HG03045 (cell line): ENCODE data around the gene TSPOAP1.

Experiments used
- ATAC-seq: cut with Tn5 transposase; IDR thresholded peaks from one replicate; pipeline ENCODE4 v1.9.1; 2021; ENCODE audit warnings: mild to moderate bottlenecking, moderate library complexity; ENCODE audit not compliant: unreplicated experiment

TSPOAP1 gene

GRCh38 chr17:58330997-58331814, 2.6 kb upstream of the TSPOAP1 start:
- ATAC-seq: no peak

GRCh38 chr17:58330538-58330996, 2.0 kb upstream of the TSPOAP1 start:
- no peak for ATAC-seq

GRCh38 chr17:58329810-58330537, 1.4 kb upstream of the TSPOAP1 start:
- ATAC-seq: no peak

- peak; percentile 32 for ATAC-seq
Observed at GRCh38 chr17:58329035-58329809, 627 bp upstream of the TSPOAP1 start.

GRCh38 chr17:58327363-58328194, 1.0 kb downstream of the TSPOAP1 start:
- no peak for ATAC-seq

- ATAC-seq: no peak
Observed at GRCh38 chr17:58326609-58327362, 1.8 kb downstream of the TSPOAP1 start.

GRCh38 chr17:58325976-58326468, 2.6 kb downstream of the TSPOAP1 start:
- no peak for ATAC-seq

GRCh38 chr17:58325289-58325726, 3.3 kb downstream of the TSPOAP1 start:
- no peak for ATAC-seq

- no peak for ATAC-seq
Observed at GRCh38 chr17:58324409-58325288, 3.9 kb downstream of the TSPOAP1 start.

- ATAC-seq: no peak
Observed at GRCh38 chr17:58324056-58324408, 4.6 kb downstream of the TSPOAP1 start.

GRCh38 chr17:58323366-58324055, 5.1 kb downstream of the TSPOAP1 start:
- ATAC-seq: no peak

GRCh38 chr17:58322581-58323185, 5.9 kb downstream of the TSPOAP1 start:
- ATAC-seq: no peak

GRCh38 chr17:58321571-58322525, 6.7 kb downstream of the TSPOAP1 start:
- no peak for ATAC-seq

- no peak for ATAC-seq
Observed at GRCh38 chr17:58320570-58321323, 7.8 kb downstream of the TSPOAP1 start.

- no peak for ATAC-seq
Observed at GRCh38 chr17:58320163-58320558, 8.4 kb downstream of the TSPOAP1 start.
